ENCODE measurements around the gene SLC39A10.

SLC39A10 gene, protein sequence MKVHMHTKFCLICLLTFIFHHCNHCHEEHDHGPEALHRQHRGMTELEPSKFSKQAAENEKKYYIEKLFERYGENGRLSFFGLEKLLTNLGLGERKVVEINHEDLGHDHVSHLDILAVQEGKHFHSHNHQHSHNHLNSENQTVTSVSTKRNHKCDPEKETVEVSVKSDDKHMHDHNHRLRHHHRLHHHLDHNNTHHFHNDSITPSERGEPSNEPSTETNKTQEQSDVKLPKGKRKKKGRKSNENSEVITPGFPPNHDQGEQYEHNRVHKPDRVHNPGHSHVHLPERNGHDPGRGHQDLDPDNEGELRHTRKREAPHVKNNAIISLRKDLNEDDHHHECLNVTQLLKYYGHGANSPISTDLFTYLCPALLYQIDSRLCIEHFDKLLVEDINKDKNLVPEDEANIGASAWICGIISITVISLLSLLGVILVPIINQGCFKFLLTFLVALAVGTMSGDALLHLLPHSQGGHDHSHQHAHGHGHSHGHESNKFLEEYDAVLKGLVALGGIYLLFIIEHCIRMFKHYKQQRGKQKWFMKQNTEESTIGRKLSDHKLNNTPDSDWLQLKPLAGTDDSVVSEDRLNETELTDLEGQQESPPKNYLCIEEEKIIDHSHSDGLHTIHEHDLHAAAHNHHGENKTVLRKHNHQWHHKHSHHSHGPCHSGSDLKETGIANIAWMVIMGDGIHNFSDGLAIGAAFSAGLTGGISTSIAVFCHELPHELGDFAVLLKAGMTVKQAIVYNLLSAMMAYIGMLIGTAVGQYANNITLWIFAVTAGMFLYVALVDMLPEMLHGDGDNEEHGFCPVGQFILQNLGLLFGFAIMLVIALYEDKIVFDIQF

DNA sequence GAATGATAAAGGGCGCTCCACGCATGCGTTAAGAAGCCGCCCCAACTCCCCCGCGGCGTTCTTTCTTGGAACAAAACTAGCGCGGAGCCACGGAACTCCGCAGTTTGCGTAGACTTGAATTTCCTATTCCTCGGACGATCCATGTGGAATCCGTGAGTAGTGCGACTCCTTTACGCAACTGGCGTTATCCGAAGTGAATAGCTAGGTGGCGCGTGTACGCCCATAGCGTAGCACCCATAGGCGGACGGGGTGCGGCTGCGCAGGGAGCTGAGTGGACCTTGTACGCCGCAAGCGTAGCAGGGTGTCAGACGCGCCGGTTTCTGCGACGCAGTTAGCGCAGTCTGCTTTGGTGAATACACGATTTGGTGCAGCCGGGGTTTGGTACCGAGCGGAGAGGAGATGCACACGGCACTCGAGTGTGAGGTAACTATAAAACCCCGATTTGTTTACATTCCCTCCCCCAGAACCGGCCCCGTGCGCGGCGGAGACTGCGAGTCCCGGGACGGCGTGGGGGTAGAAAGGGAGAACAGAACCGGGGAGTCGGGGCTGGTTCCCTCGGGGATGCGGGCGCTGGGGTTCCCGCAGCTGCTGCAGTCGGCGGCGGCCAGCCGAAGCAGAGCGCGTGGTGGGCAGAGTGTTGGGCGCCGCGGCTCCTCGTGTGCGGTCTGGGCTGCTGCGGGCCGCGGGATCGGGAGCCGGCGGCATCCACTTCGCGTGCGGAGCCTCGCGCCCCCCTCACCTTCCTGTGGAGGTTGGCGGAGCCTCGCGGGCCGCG lies at the start of gene SLC39A10:
SLC39A10 (plus strand) TSS at position 368 of the 775 bp plus-strand sequence. CDS start 22,817 bp downstream, outside the sequence.
- H3K4me3 ChIP-seq (ENCODE audit: low read depth, low read length), result peak within 1 kb of the TSS; percentile 94
- TF ChIP-seq, protein P1, sequence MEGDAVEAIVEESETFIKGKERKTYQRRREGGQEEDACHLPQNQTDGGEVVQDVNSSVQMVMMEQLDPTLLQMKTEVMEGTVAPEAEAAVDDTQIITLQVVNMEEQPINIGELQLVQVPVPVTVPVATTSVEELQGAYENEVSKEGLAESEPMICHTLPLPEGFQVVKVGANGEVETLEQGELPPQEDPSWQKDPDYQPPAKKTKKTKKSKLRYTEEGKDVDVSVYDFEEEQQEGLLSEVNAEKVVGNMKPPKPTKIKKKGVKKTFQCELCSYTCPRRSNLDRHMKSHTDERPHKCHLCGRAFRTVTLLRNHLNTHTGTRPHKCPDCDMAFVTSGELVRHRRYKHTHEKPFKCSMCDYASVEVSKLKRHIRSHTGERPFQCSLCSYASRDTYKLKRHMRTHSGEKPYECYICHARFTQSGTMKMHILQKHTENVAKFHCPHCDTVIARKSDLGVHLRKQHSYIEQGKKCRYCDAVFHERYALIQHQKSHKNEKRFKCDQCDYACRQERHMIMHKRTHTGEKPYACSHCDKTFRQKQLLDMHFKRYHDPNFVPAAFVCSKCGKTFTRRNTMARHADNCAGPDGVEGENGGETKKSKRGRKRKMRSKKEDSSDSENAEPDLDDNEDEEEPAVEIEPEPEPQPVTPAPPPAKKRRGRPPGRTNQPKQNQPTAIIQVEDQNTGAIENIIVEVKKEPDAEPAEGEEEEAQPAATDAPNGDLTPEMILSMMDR (conservative IDR thresholded peaks at IDR 0.05; ENCODE audit: low read depth, low read length), result peak; percentile 20
- DNase-seq (ENCODE audit: low read depth), result peak; percentile 98

DNA sequence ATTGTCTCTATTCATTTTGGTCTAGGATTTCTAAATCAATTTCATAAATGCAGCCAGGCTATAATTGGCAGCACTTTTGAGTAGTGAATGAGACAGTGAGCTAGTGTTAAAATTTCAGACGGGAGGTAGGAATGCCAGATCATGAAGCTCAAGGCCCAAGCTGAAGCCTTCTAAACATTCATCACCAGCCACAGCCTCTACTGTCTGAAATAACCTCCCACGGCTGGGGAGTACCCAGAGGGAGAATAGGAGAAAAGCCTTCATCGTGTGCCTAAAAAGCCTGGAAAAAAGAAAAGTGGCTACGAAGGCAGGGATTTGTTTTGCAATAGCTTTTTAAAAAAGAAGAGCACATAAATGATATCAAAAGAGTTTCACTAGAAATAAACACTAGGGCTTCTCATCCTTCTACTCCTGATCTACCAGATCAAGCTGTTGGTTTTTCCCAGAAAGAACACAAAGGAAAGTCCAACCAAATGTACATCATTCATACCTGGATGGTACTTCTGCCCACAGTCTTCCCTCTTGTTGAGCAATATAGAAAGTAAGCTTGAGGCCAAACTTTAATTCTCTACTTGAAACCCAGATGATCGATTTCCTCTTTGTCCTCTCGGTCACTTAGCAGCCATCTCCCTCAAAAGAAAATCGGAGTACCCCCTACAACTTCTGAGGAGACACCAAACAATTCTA lies 48.1 kb upstream of the SLC39A10 start:
- H3K4me3 ChIP-seq (ENCODE audit: low read depth, low read length), result no peak overlapping the region
- DNase-seq (ENCODE audit: low read depth), result no peak
- TF ChIP-seq, protein P1 (conservative IDR thresholded peaks at IDR 0.05; ENCODE audit: low read depth, low read length), result no peak

DNA sequence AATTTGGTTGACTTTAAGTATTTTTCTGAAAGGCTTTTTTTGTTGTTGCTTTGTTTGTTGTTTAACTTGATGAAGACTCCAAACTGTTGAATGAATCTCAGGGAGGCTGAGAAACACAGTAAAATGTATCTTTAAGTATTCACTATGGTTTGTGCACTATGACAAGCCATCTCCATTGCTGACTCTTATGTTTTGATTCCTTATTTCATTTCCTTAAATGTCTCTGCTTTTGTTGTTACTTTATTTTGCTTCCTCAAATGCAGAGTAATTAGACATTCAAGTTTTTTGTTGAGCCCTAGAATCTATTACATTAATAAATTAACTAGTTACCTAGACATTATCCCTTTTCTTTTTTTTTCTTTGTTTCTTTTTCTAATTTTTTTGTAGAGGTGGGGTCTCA lies 46.3 kb upstream of the SLC39A10 start:
- no peak overlapping the region for H3K4me3 ChIP-seq (ENCODE audit: low read depth, low read length)
- DNase-seq (ENCODE audit: low read depth), result no peak
- TF ChIP-seq, protein P1 (conservative IDR thresholded peaks at IDR 0.05; ENCODE audit: low read depth, low read length), result no peak

DNA sequence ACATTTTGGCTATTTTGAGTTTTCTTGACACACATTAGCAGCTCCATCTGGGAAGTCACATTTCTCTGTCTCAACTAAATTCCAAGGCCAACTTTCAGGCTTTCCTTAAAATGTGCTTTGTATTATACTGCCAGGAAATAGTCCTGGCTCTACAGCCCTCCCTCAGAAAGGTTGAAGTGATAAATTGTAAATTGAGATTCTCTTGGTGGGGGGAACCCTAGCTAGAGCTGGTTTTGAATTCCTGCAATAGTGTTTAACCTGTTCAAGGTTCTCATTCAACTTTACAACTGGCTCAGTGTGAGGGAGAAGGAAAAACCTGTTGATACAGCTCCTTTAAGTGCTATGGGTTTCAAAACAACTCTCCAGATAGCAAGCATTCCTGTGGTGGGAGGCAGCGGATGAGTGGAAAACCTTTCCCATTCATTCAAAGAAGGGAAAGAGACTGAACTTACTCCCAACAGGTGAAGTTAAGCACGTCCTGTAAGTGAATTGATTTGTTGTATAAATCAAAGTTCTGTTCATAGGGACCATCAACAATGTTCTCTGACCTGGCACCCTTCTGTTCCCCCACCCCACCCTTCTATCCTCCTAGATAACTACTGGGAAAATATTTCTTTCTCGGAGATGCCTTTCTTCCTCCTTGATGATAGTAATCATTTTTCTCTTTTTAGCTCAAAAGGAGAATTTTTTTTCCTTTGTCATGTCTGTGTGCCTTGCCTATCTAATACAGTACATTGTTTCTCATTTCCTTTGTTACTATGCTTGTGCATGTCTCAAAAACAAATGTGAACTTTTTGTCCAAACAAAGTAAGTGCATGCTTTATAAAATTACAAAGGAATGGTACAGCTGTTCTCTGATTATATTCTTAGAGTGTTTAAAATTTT lies 44.2 kb upstream of the SLC39A10 start:
- TF ChIP-seq, protein P1 (conservative IDR thresholded peaks at IDR 0.05; ENCODE audit: low read depth, low read length), result no peak
- peak overlapping the region; percentile 11 for H3K4me3 ChIP-seq (ENCODE audit: low read depth, low read length)
- peak; percentile 90 for DNase-seq (ENCODE audit: low read depth)

DNA sequence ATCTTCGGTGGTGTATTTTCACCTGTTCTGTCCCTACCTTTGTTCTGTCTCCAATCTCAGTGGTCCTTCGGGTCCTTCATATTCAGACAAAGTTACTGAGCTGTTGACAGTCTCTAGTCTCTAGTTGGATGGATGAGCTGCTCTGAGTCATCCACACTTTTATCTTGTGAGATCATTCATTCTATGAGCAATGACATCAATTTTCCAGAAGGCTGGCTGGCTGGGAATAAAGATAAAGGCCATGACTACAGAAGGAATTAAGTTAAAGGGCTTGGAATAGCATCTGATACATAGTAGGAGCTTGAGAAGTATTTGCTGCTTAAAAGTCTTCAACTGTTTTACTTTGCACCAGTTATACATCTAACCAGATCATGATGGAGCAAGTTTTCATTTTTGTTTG lies 43.1 kb upstream of the SLC39A10 start:
- peak; percentile 83 for DNase-seq (ENCODE audit: low read depth)
- TF ChIP-seq, protein P1 (conservative IDR thresholded peaks at IDR 0.05; ENCODE audit: low read depth, low read length), result no peak
- no peak overlapping the region for H3K4me3 ChIP-seq (ENCODE audit: low read depth, low read length)
